Mesenteric fat pad (tissue), 1 donor: ENCODE measurements around the gene IL6R. TPM values are rescaled to one million over a fixed set of nuclear protein-coding genes. Genes with fewer than 3 reads are reported as not detected.

Experiments used
- DNase-seq: peaks from one replicate; pipeline ENCODE4 v3.0.0-alpha.2; 2020; ENCODE audit warnings: low spot score
- total RNA-seq: library from RNA; stranded (reverse); fragmentation: NEBNext Ultra II Directional; extraction: Animal tissue kit (Norgen Biotek cat#: 25700); gene quantifications from one replicate; pipeline ENCODE4 v1.2.1, GENCODE V29; 2021
- donor health status: DM: yes; HTN: yes; CAD: no.

IL6R gene
- total RNA-seq, 1 donor from 2014 or later, result 35.6 TPM

DNA sequence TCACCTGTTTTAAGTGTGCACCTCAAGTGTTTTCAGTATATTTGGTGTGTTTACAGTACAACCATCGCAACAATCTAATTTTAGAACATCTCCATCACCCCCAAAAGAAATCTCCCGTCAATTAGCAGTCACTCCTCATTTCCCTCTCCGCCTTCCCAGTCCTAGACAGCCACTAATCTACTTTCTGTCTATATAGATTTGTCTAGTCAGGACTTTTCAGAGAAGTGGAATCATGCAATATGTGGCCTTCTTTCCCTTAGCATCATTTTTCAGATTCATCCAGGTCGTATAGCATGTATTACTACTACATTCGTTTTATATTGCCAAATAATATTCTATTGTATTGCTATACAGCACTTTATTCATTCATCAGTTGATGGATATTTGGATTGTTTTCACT lies 98.8 kb downstream of the IL6R start:
- DNase-seq, result no peak

DNA sequence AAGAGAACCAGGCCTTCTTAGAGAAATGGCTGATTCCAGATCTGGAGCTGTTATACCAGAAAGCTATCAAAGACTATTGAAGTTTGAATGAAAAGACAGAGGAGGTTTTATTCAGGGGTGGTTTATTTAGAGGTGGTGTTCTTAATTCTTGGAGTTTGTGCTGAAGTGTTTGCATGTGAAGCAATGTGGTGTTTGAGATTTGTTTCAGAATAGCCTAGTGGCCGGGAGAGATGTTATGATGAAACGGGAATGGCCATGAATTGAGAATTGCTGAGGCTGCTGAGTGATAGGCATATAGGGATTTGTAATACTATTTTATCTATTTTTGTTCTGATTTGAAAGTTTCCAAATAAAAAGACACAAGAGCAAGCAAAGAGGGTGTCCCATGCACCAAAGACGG lies 107.6 kb downstream of the IL6R start:
- DNase-seq, result no peak

DNA sequence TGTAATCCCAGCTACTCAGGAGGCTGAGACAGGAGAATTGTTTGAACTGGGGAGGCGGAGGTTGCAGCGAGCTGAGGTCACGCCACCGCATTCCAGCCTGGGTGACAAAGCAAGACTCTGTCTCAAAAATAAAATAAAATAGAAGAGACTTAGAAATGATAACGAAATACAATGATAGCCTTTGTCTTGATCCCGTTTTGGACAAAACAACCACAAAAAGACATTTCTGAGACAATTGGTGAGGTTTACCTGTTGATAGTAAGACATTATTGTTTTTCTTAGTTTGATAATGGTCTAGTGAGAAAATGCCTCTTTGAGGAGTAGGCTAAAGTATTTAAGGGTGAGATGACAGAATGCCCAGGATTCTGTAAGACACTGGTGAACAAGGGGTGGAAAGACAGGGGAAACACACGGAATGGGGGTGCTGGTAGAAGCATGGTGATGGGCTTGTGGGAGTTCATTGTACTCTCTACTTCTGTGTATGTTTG lies 109.0 kb downstream of the IL6R start:
- DNase-seq, result no peak

DNA sequence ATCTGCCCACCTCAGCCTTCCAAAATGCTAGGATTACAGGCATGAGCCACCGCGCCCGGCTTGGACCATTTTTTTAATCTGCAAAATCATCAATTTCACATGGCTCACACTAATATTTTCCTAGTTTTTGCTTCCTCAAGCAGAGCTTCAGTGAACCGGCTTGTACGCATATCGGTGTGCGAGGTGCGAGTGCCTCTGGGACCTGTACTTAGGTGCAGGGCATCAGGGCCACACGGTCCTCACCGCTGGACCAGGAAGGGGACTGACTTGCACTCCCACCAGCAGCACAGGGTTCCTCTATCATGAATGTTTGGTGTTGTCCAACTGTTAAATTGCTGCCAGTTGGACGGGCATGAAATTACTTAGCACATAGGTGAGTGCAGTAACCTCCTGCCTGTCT lies 112.5 kb downstream of the IL6R start:
- DNase-seq, result peak; percentile 87

Other genes starting within 250 kb of the IL6R start
- 294 TPM for gene TPM3, start 213.2 kb upstream of the IL6R start, total RNA-seq
- not detected for gene CFAP141, start 199.0 kb upstream of the IL6R start, total RNA-seq
- gene UBAP2L, start 184.4 kb upstream of the IL6R start, total RNA-seq, result 143 TPM
- 81.6 TPM for gene HAX1, start 132.7 kb upstream of the IL6R start, total RNA-seq
- not detected for gene AQP10, start 84.2 kb upstream of the IL6R start, total RNA-seq
- 38.7 TPM for gene ATP8B2, start 79.8 kb upstream of the IL6R start, total RNA-seq
- gene TDRD10, start 96.9 kb downstream of the IL6R start, total RNA-seq, result 7.2 TPM
- 33.1 TPM for gene SHE, start 97.1 kb downstream of the IL6R start, total RNA-seq
- gene UBE2Q1, start 153.3 kb downstream of the IL6R start, total RNA-seq, result 67.5 TPM
- not detected for gene CHRNB2, start 162.4 kb downstream of the IL6R start, total RNA-seq
- gene ADAR, start 202.8 kb downstream of the IL6R start, total RNA-seq, result 137 TPM